CD14-positive monocyte (primary cell): ENCODE results near the gene RGS9. TPM values are rescaled to one million over a fixed set of nuclear protein-coding genes. Genes with fewer than 3 reads are reported as not detected.

Experiments used
- DNase-seq, 3 donors: peaks; one replicate each; pipeline ENCODE4 v3.0.0-alpha.2; 2011 to 2022
- H2AFZ ChIP-seq: 2 replicates; pipeline ENCODE4 v1.6.0; 2012; ENCODE audit warnings: mild to moderate bottlenecking, low read depth, low read length, inconsistent platforms; ENCODE audit not compliant: insufficient read depth, poor library complexity, severe bottlenecking
- H3K27ac ChIP-seq, 2 donors: 1 replicate in 1 of 2; 2 replicates in 1 of 2; pipeline ENCODE4 v1.5.1; 2012 to 2013; ENCODE audit warnings: low read length in 2 of 2, control low read depth in 1 of 2, inconsistent platforms in 1 of 2, low read depth in 1 of 2, mild to moderate bottlenecking in 1 of 2
- H3K27me3 ChIP-seq, 2 donors: one replicate each; pipeline versions ENCODE4 v1.6.0 to v1.6.1; 2011 to 2013; ENCODE audit warnings: low read length in 2 of 2; ENCODE audit not compliant: control insufficient read depth in 2 of 2, insufficient read depth in 2 of 2
- H3K36me3 ChIP-seq, 2 donors: replicated peaks in 1 of 2; 1 replicate in 1 of 2; 2 replicates in 1 of 2; pipeline versions ENCODE4 v1.5.1 to v1.6.1; 2012 to 2013; ENCODE audit warnings: low read length in 2 of 2, control low read depth in 1 of 2, inconsistent platforms in 1 of 2, mild to moderate bottlenecking in 1 of 2; ENCODE audit not compliant: insufficient read depth in 2 of 2, control insufficient read depth in 1 of 2
- H3K4me1 ChIP-seq, 2 donors: 1 replicate in 1 of 2; 2 replicates in 1 of 2; pipeline versions ENCODE4 v1.5.1 to v1.6.1; 2012 to 2013; ENCODE audit warnings: low read length in 2 of 2, control low read depth in 1 of 2, inconsistent platforms in 1 of 2, mild to moderate bottlenecking in 1 of 2, moderate library complexity in 1 of 2; ENCODE audit not compliant: insufficient read depth in 2 of 2, control insufficient read depth in 1 of 2
- H3K4me2 ChIP-seq: replicated peaks from 2 replicates; pipeline ENCODE3; 2012; ENCODE audit warnings: low read length, moderate library complexity, mild to moderate bottlenecking; ENCODE audit not compliant: poor library complexity, severe bottlenecking; ENCODE audit errors: extremely low read depth
- H3K4me3 ChIP-seq, 3 experiments: fragments of 200-600 bp in 1 of 3; sonication (generic) in 1 of 3; replicated peaks in 1 of 3; 1 replicate in 2 of 3; 2 replicates in 1 of 3; pipeline ENCODE4 v1.5.1; 2011 to 2013; ENCODE audit warnings: low read length in 3 of 3, mild to moderate bottlenecking in 3 of 3, control low read depth in 2 of 3, low read depth in 2 of 3, inconsistent platforms in 1 of 3, moderate library complexity in 1 of 3
- H3K79me2 ChIP-seq: 2 replicates; pipeline ENCODE4 v1.6.0; 2012; ENCODE audit warnings: mild to moderate bottlenecking, control low read depth, inconsistent platforms, low read length, moderate library complexity; ENCODE audit not compliant: insufficient read depth
- H3K9ac ChIP-seq: 2 replicates; pipeline ENCODE4 v1.6.0; 2017; ENCODE audit warnings: low read length, mild to moderate bottlenecking; ENCODE audit not compliant: insufficient read depth, poor library complexity, severe bottlenecking
- H3K9me3 ChIP-seq, 2 donors: replicated peaks in 1 of 2; 1 replicate in 1 of 2; 2 replicates in 1 of 2; pipeline versions ENCODE4 v1.5.1 to v1.6.1; 2012 to 2013; ENCODE audit warnings: low read length in 2 of 2, control low read depth in 1 of 2; ENCODE audit not compliant: control insufficient read depth in 1 of 2, insufficient read depth in 1 of 2
- H4K20me1 ChIP-seq: 2 replicates; pipeline ENCODE4 v1.6.0; 2012; ENCODE audit warnings: mild to moderate bottlenecking, low read length, control low read depth, moderate library complexity; ENCODE audit not compliant: insufficient read depth
- H3K27ac Mint-ChIP-seq, 7 donors: one replicate each; pipeline ENCODE4 v1.8.0; 2020; ENCODE audit warnings: mild to moderate bottlenecking in 7 of 7, mixed read lengths in 7 of 7, moderate library complexity in 6 of 7, inconsistent platforms in 2 of 7
- H3K27me3 Mint-ChIP-seq, 3 donors: one replicate each; pipeline ENCODE4 v1.8.0; 2021 to 2022; ENCODE audit warnings: low read depth in 3 of 3, mild to moderate bottlenecking in 3 of 3, mixed read lengths in 3 of 3, moderate library complexity in 3 of 3, inconsistent platforms in 1 of 3
- H3K36me3 Mint-ChIP-seq, 2 donors: one replicate each; pipeline ENCODE4 v1.8.0; 2020; ENCODE audit warnings: mixed read lengths in 2 of 2, inconsistent platforms in 1 of 2, mild to moderate bottlenecking in 1 of 2
- H3K4me1 Mint-ChIP-seq: one replicate; pipeline ENCODE4 v1.8.0; 2020; ENCODE audit warnings: mild to moderate bottlenecking, mixed read lengths
- H3K4me3 Mint-ChIP-seq, 2 donors: one replicate each; pipeline ENCODE4 v1.8.0; 2020; ENCODE audit warnings: mild to moderate bottlenecking in 2 of 2, mixed read lengths in 2 of 2, moderate library complexity in 1 of 2
- H3K9me3 Mint-ChIP-seq, 7 donors: one replicate each; pipeline ENCODE4 v1.8.0; 2020 to 2022; ENCODE audit warnings: mixed read lengths in 7 of 7, mild to moderate bottlenecking in 6 of 7, moderate library complexity in 6 of 7, inconsistent platforms in 2 of 7
- CTCF ChIP-seq: fragments of 200-600 bp; IDR thresholded peaks from one replicate; pipeline ENCODE4 v1.8.0; 2022; ENCODE audit warnings: antibody characterized with exemption, mild to moderate bottlenecking
- WGBS: methylation state at CpG from one replicate; pipeline ENCODE4 v1.1.5; 2013; ENCODE audit warnings: missing lambda C conversion rate; ENCODE audit not compliant: insufficient coverage; 5-methylcytosine and 5-hydroxymethylcytosine counted together
- intact Hi-C, 2 donors: fragments of 100-400 bp; cut with micrococcal nuclease; formaldehyde crosslinking; loops; one replicate each; pipeline versions ENCODE4 v1.15.0 to v1.15.1; 2023
- polyA plus RNA-seq, 3 donors: library from polyadenylated mRNA; depleted of rRNA in 1 of 3; unstranded in 2 of 3; stranded (reverse) in 1 of 3; fragments of 300-500 nt in 2 of 3; fragments of >200 nt in 1 of 3; fragmentation: Illumina TruSeq in 2 of 3; gene quantifications; 1 replicate in 2 of 3; 2 replicates in 1 of 3; pipeline ENCODE4 v1.2.3, GENCODE V29; 2012 to 2021

RGS9 gene
- polyA plus RNA-seq, 3 donors = 0.08 TPM; not detected in 2

GRCh38 chr17:65160516-65160915, 23.3 kb downstream of the RGS9 start:
- no peaks in the 10 kb centered on the region for H3K9me3 Mint-ChIP-seq

GRCh38 chr17:65163990-65164495, 26.9 kb downstream of the RGS9 start:
- no peaks in the 10 kb centered on the region for H3K9me3 ChIP-seq
- H3K4me3 ChIP-seq = no peak overlapping the region
- TF ChIP-seq CTCF = no peak
- no peak overlapping the region for H3K9ac ChIP-seq
- H3K27ac ChIP-seq = no peak overlapping the region
- no peak overlapping the region for H3K4me2 ChIP-seq
- H3K9me3 Mint-ChIP-seq = no peaks in the 10 kb centered on the region
- peaks cover 0 to 3% (median 2%) of the 10 kb centered on the region in 3 donors for H3K27me3 Mint-ChIP-seq
- H3K36me3 Mint-ChIP-seq = no peaks in the 10 kb centered on the region
- H3K27me3 ChIP-seq = no peaks in the 10 kb centered on the region
- H3K4me1 ChIP-seq = no peaks in the 10 kb centered on the region
- H4K20me1 ChIP-seq = no peaks in the 10 kb centered on the region
- H3K36me3 ChIP-seq = no peaks in the 10 kb centered on the region
- H3K79me2 ChIP-seq = no peaks in the 10 kb centered on the region
- H3K27ac Mint-ChIP-seq = no peak overlapping the region
- 44% methylated on average over 4 of the region's 5 CpGs for WGBS
- H3K4me3 Mint-ChIP-seq = no peak overlapping the region
- no peak overlapping the region for H2AFZ ChIP-seq
- DNase-seq = peak in 2 of 3 donors; percentile 3 to 68
- H3K4me1 Mint-ChIP-seq = no peaks in the 10 kb centered on the region
- intact Hi-C loops = no loop called here

More at GRCh38 chr17:65160516-65160915, 23.3 kb downstream of the RGS9 start:
- Mint-ChIP-seq H3K4me3 (no peak overlapping the region), H3K27me3 (peaks cover 0 to 7% (median 3%) of the 10 kb centered on the region in 3 donors), H3K4me1 (peaks cover under 1% of the 10 kb centered on the region), H3K27ac (no peak overlapping the region), H3K36me3 (no peaks in the 10 kb centered on the region)
- H3K27ac ChIP-seq = no peak overlapping the region
- H4K20me1 ChIP-seq = no peaks in the 10 kb centered on the region
- DNase-seq = no peak
- H3K27me3 ChIP-seq = no peaks in the 10 kb centered on the region
- 96% methylated on average over 3 of the region's 6 CpGs for WGBS
- no peak overlapping the region for H3K4me3 ChIP-seq
- TF ChIP-seq CTCF = no peak
- intact Hi-C loops = no loop called here
- no peaks in the 10 kb centered on the region for H3K36me3 ChIP-seq
- no peak overlapping the region for H2AFZ ChIP-seq
- no peaks in the 10 kb centered on the region for H3K9me3 ChIP-seq
- peaks cover 0 to 2% of the 10 kb centered on the region in 2 donors for H3K4me1 ChIP-seq
- H3K9ac ChIP-seq = no peak overlapping the region
- no peaks in the 10 kb centered on the region for H3K79me2 ChIP-seq
- H3K4me2 ChIP-seq = no peak overlapping the region
